Erythroblast (primary cell): Measurements from ENCODE around the gene DOCK1.

Source experiments
- GATA1 ChIP-seq: IDR thresholded peaks from 2 replicates; pipeline ENCODE4 v1.6.1; 2011; ENCODE audit warnings: low read depth, mild to moderate bottlenecking, control low read depth, low read length, moderate library complexity
- POLR2A ChIP-seq: IDR thresholded peaks from 2 replicates; pipeline ENCODE4 v1.6.1; 2011; ENCODE audit warnings: mild to moderate bottlenecking, low read length

DNA sequence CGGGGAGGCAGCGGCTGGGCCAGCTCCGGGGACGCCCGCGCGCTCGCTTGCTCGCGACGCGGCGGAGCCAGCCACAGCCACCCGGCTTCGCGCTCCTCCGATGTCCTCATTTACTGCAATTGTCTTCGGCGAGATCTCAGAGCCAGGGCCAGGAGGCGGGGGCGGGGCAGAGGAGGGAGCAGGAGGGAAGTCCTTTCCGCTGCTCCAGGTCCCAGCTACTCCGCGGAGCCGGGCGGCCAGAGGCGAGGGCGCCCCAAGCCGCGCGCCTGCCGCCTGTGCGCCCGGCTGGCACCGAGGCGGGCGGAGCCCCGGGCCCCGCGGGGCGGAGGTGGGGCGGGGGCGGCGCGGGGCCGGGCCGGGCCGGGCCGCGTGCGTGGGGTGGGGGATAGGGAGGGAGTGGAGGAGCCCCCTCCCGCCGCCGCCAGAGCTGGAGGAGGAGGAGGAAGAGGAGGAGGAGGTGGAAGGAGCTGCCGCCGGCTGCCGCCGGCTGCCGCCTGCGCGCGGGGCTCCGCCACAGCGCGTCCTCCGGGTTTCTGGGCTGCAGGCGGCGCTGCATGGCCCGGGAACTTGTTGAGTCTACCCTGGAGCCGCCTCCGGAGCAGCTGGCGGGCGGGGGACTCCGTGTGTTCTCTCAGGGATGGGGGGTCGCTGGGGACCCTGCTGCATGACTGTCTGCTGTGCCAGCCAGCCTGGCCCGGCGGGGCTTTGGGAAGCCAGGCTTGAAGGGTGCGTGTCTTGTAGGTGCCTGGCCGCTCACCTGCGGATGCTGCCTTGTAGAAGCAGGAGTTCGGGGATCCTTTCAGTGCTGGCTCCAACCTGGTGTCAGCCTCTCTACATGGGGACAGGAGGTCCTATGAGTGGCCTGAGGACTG, 291.3 kb downstream of the DOCK1 start, which contains the start of gene INSYN2A:
- TF ChIP-seq POLR2A = no peak
- no peak for TF ChIP-seq GATA1
